ENCODE measurements around the gene SPRR1B.

GRCh38 chr1:152995842-152996241 lies 35.2 kb upstream of the SPRR1B start:
- no peak for TF ChIP-seq CTCF (IDR thresholded peaks at IDR 0.05)
- TF ChIP-seq POLR2A (IDR thresholded peaks at IDR 0.05), result no peak
